Fibroblast of the aortic adventitia (primary cell): ENCODE measurements around the gene AKT1. TPM values are rescaled to one million over a fixed set of nuclear protein-coding genes. Genes with fewer than 3 reads are reported as not detected.
A peak's percentile ranks its signal among the peaks of the same experiment; 100 is the strongest.
"Not testable (repeated sequence)": the region's sequence is repeated elsewhere in the genome, so short reads cannot be mapped to it uniquely, and the experiment has no call there.

Experiments
- DNase-seq: peaks from one replicate; pipeline ENCODE4 v3.0.0-alpha.2; 2010; ENCODE audit warnings: low read depth
- H3K4me3 ChIP-seq: 2 replicates; pipeline ENCODE4 v1.5.1; 2011; ENCODE audit warnings: low read depth, mild to moderate bottlenecking, control low read depth, low read length, moderate library complexity
- CTCF ChIP-seq: IDR thresholded peaks from 2 replicates; pipeline ENCODE4 v1.5.1; 2011; ENCODE audit warnings: mild to moderate bottlenecking, low read length, control low read depth, inconsistent platforms; ENCODE audit not compliant: insufficient read depth
- total RNA-seq: library from RNA; depleted of rRNA; stranded (reverse); fragments of >200 nt; gene quantifications from 2 replicates; pipeline ENCODE4 v1.2.3, GENCODE V29; 2012; ENCODE audit warnings: low replicate concordance

The AKT1 gene
- total RNA-seq, 1 donor, result 127 TPM

- no peak for DNase-seq
- no peak for TF ChIP-seq CTCF
- no peak overlapping the region for H3K4me3 ChIP-seq
Observed at GRCh38 chr14:104841730-104842129, 46.2 kb upstream of the AKT1 start.

- DNase-seq, H3K4me3 ChIP-seq: not testable (repeated sequence)
Observed at GRCh38 chr14:104836171-104836935, 40.8 kb upstream of the AKT1 start.

GRCh38 chr14:104830781-104831180, 35.2 kb upstream of the AKT1 start:
- H3K4me3 ChIP-seq, result no peak overlapping the region
- DNase-seq, result no peak
- TF ChIP-seq CTCF, result no peak

GRCh38 chr14:104827177-104828055, 31.9 kb upstream of the AKT1 start:
- TF ChIP-seq CTCF, result peak; percentile 62
- H3K4me3 ChIP-seq, result peak overlapping the region; percentile 68
- DNase-seq, result peak; percentile 24

GRCh38 chr14:104826861-104827176, 31.3 kb upstream of the AKT1 start:
- no peak for DNase-seq
- H3K4me3 ChIP-seq, result peak overlapping the region; percentile 68
- no peak for TF ChIP-seq CTCF

- H3K4me3 ChIP-seq, result peak overlapping the region; percentile 77
- peak; percentile 66 for TF ChIP-seq CTCF
- peak; percentile 72 for DNase-seq
Observed at GRCh38 chr14:104826189-104826860, 30.8 kb upstream of the AKT1 start.
